GM19395 (cell line): ENCODE measurements around the gene PAX9.
A peak's percentile ranks its signal among the peaks of the same experiment; 100 is the strongest.

ENCODE experiments used
- ATAC-seq: cut with Tn5 transposase; IDR thresholded peaks from one replicate; pipeline ENCODE4 v1.9.1; 2021; ENCODE audit warnings: mild to moderate bottlenecking, moderate library complexity; ENCODE audit not compliant: unreplicated experiment

The PAX9 gene

DNA sequence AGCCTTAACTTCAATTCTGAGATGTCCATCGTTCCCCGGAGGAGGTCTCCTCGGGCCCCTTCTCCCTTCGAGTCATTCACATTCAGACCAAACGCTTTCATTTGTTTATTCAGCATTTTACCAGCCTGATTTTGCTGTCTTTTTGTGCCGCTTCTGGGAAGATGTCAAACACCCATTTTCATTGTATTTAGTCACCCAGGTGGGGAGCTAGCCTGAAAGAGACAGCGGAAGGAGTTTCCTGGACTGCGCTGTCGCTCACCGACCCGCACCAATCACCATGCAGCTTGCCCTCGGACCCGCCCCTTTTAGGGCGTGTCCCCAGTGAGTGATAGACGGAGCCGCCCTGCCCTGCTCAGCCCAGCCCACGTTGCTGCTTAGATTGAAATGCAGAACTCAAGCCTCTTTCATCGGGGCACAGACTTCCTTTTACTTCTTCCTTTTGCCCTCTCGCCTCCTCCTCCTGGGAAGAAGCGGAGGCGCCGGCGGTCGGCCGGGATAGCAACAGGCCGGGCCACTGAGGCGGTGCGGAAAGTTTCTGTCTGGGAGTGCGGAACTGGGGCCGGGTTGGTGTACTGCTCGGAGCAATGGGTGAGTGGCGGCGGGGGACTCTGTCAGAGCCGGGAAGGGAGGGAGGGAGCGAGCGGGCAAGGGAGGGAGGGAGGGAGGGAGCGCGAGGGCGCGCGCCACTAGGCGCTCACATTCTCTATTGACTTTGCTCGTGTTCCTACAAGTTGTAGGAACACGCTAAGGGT is at the start of gene PAX9:
Gene PAX9 (plus strand): TSS at position 355 of the 752 bp plus-strand sequence. CDS start 230 bp downstream, at position 585.
- peak; percentile 82 for ATAC-seq

DNA sequence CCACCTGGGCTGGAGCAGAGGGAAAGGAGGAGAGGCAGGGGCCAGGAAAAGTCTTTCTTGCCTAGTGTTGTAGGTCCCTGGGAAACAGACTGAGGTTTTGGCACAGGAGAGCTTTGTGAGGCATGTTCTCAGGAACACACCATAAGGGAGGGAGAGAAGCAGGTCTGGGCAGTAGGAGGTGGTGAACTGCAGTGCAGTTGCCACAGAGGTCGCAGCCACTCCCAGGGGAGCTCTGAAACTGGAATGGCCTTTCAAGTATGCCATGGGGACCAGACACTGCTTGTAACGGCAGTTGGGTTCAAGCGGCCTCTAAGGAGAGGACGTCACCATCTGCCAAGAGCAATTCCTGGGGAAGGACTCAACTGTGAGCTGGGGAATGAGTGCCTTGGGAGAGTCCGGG is 43.8 kb upstream of the PAX9 start:
- ATAC-seq: no peak

DNA sequence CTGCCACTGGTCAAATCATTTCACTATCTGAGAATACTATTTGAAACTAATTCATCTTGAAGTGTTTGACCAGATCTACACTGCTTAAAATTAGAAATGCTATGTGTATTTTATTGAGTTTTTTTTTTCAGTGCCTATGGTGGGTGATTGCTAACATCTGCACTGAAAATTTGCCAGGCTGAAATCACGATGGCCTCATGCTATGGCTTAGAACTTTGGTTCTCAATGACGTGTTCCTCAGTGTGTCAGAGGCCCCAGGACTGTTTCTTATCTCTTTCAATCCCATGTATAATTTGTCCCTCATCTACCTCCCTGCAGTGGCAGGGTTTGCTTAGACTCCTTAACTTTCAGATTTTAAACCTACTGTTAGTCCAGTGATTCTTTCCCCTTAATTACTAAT is 43.0 kb upstream of the PAX9 start:
- no peak for ATAC-seq

DNA sequence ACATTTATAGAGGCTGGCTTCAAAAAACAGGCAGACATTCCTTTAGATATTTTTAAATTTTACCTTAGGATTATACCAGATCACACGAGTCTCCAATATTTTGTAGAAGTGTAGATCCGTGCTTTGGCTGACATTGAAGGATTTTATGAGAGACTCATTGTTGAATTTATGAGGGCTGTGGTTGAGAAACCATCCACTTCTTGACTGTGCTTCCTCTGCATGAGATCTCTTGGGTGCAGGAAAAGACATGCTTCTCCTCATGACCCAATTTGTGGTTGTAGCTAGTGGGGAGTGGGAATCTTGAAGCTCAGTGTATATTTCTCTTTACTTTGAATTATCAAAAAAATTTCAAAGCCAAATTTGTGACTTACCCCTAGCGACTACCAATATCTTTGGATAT is 42.5 kb upstream of the PAX9 start:
- no peak for ATAC-seq

DNA sequence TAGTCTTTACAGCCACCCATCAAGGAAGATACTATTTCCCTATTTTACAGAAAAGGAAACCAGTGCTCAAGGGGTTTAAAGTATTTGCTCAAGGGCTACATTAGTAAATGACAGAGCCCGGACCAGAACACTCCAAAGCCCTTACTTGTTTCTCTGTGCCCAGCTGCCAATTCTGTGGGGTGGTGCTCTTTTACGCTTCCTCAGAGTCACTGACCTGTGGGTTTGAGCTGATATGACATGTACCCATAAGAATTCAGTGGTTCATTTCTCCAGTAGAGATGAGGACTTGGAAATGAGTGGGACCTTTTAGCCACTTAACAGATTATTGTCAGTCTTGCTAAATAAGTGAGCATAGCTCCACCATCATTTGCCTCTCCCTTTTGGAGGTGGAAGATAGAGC is 41.8 kb upstream of the PAX9 start:
- ATAC-seq: no peak

DNA sequence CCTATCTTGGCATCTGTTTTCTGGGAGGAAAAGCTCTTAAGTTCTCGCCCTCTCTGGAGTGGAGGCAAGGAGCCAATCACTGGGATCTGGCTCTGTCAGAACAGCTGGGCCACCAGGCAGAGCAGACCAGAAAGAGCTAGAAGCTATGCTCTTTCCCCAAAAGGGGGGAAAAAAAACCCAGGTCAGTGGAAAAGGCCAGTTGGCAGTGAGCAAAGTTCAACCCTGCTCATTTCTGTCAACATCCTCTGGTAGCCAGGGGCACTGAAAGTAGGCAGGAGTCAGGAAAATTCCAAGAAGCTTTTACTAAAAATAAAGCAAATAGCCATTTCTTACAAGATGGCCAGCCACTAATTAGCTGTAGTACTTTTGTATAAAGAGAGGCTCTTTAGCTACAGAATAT is 36.6 kb upstream of the PAX9 start:
- ATAC-seq: no peak

DNA sequence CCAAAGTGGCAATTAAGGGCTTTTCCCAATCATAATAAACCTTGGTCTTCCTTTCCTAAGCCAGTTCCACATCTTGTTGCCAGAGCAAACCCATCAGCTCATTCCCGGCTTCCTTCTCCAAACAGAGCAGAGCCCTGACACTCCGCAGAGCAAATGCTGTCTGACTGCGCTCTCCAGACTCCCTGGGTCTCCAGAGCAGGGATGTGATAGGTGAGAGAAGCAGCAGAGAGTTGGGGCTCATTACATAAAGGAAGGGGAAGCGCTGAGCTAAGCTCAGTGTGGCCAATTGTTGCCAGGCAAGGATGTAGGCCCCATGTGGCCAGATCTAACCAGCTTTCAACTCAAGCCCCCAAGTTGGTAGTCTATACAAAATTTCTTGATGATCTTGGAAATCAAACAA is 36.2 kb upstream of the PAX9 start:
- no peak for ATAC-seq

DNA sequence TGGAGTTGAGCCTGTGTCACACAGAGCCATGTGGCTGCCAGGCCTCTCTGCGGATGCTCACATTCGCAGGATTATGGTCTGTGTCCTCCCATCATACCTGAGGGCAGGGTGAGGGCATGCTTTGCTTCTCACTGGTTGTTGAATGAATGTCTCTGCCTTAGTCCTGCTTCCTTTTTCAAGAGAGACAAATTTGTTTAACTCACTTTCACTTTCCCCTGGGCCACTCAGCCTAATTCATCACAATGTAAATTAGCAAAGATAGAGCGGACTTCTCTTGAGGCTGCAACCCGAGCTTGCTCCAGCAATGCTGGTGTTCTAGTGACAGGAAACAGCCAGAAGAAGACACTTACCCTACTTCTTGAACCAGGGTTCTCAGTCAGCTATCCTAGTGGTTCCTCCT is 35.5 kb upstream of the PAX9 start:
- peak; percentile 91 for ATAC-seq

DNA sequence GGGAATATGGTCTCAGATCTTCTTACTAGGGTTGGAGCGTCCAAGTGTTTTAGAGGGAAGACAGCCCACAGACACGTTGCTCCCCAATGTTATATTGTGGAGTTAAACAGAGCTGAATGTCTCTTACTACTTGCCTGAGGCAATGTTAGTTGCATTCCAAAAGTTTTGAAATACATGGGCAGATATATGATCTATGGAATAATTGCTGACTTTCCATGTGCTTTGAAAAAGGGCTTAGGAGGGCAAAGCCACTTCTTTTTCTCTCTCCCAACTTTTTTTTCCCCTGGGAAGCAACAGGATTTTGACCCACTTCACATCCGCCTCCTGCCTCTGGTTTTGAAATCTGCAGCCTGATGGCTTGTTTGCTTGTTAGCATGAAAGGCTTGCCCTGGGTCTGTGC is 33.7 kb upstream of the PAX9 start:
- ATAC-seq: no peak

DNA sequence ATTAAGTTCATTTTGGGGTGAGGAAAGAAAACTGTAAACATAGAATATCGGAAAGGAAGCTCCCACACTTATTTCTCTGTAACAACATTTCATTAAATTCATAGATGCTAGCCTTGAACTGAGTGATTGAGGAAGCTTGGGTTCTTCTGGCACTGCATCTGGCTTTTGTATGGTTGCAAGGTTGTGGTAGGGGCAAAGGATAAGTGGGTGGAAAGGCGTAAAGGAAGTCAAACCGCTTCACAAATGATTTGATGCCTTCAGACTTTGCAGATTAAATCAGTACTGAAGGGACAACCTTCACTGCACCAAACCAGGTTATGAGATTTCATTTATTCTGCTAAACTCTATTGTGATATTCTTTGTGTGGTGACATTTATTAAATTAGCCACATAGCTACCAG is 28.1 kb upstream of the PAX9 start:
- ATAC-seq: no peak

DNA sequence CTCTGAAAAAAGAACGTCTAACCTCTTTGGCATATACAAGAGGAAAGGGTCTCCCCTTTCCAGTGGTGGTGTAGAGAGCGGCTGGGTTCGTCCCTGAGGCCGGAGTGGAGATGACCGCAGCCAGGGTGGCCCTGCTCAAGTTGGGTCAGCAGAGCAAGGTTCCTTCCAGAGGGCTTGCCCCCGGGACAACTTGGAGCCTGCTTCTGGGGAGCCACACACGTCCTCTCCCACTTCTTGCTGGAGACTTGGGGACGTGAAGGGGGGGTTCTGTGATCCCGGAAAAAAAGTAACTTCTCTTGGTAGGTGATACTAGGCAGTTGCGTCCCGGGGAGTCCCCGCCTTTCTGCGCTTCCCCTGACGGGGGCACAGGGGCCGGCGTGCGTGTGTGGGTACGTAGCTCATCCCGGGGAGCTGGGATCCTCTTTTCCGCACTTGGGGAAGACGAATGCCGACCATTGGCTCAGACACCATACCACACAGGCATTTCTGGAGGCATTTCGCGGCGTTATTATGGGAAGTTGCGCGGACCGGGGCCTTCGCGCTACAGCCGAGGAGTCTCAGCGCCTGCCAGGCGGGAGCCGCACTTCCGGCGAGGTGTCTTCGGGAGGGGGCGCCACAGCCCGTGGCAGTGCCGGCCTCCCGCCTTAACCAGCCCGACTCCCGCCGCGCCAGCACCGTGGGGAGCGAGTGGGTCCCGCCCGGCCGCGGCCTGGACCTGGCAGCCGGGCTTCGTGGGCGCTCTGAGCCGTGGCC is 14.8 kb upstream of the PAX9 start:
- ATAC-seq: no peak

DNA sequence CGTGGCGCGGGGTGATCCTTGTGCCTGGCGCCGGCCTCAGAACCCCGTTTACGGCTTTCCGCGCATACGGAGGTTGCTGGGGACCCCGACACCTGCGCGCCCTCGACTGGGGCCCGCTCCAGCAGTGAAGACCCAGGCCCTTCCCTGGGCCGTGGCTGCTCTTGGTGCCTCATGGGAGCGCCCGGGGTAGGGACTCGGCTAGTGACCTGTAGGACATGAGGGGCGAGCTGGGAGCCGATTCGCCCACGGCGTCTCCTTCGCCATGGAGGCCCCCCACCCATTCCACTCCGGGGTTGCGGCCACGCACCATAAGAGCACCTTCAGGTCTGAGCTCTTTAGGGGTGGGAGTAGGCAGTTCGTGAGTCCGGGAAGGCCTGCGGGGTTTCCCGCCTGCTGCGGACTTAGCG is 14.2 kb upstream of the PAX9 start:
- ATAC-seq: no peak

DNA sequence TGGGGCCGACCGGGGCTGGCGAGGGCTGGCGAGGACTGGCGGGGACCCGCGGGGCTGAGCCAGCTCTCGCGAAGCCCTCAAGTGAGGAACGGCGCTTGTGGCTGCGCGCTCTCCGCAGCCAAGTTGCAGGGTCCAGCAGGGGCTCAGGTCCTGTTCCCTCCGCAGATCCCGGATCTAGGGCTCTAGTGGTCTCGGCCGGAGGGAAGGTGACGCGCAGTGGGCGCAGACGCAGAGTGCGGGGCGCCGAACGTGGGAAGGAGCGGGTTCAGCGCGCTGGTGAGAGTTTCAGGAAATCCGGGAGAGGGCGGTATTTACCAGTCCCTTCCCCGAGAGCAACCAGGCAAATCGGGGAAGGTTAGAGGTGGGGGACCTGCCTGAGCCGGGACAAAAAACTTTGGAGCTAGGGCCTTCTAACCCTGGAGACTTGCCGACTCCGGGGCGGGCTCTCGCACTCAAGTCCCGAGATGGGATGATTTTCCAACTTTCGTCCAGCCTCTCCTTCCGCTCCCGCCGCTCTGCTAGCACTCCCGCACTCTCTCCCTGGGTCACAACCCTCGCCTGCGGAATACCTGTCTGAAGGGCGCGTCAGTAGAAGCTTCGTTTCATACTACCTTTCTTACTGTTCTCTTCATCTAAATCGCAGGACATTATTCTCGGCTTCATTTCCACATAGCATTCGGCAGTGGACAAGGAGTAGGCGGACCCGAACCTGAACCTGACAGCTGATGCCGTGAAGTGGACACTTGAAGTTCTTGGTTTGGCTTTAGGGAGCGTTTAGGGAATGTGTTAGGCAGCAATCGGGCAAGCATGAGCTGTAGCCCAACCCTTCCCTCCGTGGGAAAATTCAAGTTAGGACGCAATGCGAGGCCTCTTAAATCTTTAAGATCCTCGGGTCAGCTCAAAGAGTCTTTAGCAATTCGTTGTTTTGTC is 13.6 kb upstream of the PAX9 start:
- ATAC-seq: no peak

DNA sequence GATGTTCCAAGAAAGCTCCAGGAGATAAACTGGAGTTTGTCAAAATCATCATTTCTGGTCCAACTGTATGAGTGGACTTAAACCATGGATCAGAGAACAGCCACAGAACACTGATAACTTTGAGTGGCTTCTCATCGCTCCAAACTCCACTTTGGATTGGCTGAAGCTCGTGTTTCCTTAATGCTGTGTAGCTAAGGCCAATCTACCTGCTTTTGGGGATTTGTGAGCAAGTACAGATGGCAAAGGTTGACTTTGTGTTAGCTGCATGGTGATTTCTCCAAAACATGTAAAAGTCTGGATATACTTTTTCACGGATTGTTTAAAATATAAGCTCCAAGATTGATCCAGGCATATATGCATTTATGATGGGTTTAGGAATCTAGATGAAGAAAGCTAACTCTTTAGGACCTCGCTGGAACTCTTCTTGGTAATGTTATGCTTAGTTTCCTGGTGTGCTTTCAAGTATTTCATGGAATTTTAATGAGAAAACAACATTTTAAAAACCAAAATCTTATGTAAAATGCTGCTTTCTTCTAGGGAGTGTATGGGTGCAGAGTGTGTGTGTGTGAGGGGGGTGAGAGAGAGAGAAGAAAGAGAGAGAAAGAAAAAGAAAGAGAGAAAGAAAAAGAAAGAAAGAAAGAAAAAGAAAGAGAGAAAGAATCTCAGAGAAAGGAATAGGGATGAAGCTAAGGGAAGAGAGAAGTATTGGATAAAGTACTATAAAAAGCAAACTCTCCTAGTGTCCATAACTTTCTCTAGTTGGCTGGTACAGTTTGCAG is 11.6 kb upstream of the PAX9 start:
- no peak for ATAC-seq

DNA sequence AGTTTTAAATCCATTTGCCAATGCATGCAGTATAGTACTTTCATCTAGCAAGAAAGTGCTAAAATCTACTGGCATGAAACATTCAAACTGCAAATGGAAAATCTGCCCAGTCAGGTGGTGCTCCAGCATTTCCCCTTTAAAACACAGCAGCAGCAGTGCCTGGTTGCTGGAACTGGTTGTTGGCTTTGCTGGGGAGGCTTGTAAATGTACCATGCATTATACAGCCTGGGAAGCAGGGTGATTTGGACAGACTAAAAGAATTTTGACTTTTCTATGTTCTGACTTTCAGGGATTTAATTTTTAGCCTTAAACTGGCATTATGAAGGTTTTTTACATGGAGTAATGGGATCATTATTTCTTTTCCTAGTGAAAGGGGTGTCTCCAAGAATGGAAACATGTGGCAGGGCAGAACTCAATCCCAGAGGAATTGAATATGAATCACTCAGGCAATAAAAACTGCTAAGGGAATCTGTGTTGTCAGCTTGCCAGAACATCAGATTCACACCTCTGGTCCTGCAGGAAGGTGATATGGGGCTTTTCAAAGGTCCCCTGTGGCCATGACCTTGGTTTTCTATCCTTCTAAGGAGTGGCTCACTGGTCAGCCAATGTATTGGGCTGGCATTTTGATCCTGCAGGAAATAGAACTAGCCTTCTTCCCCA is 9.0 kb upstream of the PAX9 start:
- no peak for ATAC-seq

DNA sequence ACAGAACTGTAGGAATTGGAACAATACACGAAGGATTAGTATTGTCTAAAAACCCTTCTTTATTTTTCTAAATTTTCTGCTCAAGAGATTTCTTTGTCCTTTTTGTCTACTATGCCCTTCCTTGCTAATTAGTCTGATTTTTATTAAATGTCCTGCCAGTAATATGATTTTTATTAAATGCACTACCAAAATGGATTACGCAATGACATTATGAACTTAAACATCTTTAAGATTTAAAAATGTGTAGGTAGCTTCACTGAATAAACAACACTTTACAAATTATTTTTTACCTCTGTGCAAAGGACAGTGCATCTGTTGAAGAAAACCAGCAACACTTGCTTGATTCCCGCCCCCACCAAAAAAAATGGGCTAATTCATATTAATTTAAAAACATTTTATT is 8.2 kb upstream of the PAX9 start:
- no peak for ATAC-seq

DNA sequence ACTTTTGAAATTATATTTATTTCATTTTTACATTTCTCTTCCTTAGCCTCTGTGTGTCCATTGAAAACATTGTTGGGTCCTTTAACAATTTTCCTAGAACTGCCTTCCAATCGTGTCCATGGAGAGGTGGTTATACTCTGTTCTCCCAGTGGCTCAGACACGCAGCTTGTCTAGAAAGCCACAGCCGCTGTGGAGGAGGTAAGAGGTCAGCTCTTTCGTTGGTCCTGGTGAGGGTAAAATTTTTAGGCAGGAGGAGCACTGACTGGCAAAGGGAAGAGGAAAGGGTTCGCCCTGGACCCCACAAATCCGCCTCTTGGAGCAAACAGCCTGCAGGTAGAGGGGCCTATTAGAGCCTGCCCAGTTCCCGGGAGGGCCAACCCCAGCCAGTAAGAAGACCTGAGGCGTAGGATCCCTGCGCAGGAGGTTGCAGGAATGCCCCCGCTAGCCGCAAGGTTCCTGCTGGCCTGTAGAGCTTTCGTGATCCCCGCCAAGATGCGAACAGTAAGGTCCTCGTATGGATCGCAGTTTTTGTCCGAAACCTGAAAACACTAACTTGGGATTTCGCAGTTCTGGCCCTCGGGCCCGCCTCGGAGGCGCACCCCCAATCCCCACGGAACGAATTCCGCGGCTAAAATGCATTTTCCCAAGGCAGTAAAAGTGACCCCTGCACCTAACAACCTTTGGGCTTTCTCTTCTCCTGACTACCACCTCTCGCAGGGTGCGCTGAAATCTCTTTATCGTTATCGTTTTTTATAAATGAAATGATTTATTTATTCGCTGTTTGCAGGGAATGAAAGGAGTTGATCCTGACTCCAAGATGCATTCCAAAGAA is 7.5 kb upstream of the PAX9 start:
- no peak for ATAC-seq

DNA sequence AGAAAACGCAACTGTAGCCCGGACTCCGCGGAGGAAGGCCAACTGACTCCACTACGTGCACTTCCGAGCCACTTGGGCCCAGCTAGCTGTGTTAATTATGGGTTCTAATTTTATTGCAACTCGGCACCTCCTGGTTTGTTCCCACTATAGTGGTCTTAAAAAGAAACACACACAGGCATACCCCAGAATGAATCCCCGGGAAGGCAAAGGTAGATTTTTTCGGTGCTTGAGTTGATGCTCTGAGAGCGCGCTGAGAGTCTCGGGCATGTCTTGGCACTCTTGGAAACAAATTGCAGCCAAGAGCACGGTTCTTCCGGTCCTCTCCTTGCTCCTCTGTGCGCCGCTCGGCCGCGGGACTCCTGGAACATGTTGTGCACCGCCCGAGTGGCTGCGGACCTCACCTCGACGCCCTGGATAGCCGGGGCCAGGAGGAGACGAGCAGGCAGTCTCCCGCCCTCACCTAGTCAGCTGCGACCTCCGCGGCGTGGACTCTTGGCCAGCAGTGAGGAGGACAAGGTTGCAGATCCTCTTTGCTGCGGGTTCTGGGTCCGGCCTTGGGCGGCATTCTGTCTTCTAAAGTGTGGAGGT is 6.8 kb upstream of the PAX9 start:
- ATAC-seq: no peak

DNA sequence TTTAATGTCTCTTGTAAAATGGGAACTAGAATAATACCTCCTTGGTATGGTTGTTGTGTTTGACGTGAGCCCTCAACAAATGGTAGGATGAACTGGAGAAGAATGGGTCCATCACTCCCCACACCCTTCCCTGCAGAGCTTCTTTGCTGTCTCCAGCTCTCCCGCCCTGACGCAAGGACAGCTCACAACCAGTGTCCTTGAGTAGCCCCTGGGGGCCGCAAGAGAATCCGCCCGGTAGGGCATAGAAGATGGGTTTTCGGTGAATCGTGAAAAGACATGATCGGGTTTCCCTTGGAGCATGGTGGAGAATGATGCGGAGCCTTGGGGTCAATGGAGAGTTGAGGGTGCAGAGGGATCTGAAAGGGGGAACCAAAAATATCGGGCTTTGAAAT is 6.1 kb upstream of the PAX9 start:
- no peak for ATAC-seq
